Stimulated activated memory B cell treated with anti-CD40 and anti-IgM and Interleukin-4, amounts not matched to agents 10 μg/mL and 1 μg/mL and 100 μg/mL, for 72 hours (primary cell): ENCODE data around the gene CEP89.

ENCODE experiments used
- ATAC-seq: fragments of 150-1000 bp; cut with Tn5 transposase; 2 replicates; pipeline ENCODE4 v1.10.0; 2021
- H3K27ac Mint-ChIP-seq: one replicate; pipeline ENCODE4 v1.8.0; 2022; ENCODE audit warnings: mild to moderate bottlenecking, mixed read lengths
- H3K27me3 Mint-ChIP-seq: one replicate; pipeline ENCODE4 v1.8.0; 2022; ENCODE audit warnings: mixed read lengths
- H3K36me3 Mint-ChIP-seq: one replicate; pipeline ENCODE4 v1.8.0; 2022; ENCODE audit warnings: mixed read lengths
- H3K4me1 Mint-ChIP-seq: one replicate; pipeline ENCODE4 v1.8.0; 2022; ENCODE audit warnings: mixed read lengths
- H3K4me3 Mint-ChIP-seq: one replicate; pipeline ENCODE4 v1.8.0; 2022; ENCODE audit warnings: mild to moderate bottlenecking, moderate library complexity, mixed read lengths
- H3K9me3 Mint-ChIP-seq: one replicate; pipeline ENCODE4 v1.8.0; 2022; ENCODE audit warnings: mixed read lengths

The CEP89 gene

GRCh38 chr19:32919365-32919764, 52.4 kb downstream of the CEP89 start:
- ATAC-seq: no peak
- Mint-ChIP-seq H3K9me3 (no peaks in the 10 kb centered on the region), H3K4me3 (no peak overlapping the region), H3K27ac (no peak overlapping the region), H3K36me3 (peaks cover 63% of the 10 kb centered on the region), H3K27me3 (no peaks in the 10 kb centered on the region), H3K4me1 (no peaks in the 10 kb centered on the region)

DNA sequence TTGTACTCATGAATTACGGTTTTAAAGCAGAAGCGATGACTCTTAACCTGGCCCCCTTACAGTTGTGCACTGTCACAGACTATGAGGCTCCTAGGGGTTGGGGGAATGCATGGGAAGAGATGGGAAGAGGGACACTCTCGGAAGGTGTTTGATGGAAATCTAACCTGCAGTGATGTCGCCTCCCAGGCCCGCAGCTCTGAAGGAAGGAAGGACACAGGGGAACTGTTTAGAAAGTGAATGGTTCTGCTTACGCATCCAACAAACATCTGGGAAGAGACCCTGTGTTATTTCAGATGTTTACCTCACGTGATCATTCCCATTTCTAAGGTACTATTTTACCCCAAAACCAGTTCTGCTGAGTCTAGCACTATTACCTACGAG, 54.2 kb downstream of the CEP89 start:
- no peak for ATAC-seq
- Mint-ChIP-seq H3K36me3 (peaks cover 56% of the 10 kb centered on the region), H3K27me3 (no peaks in the 10 kb centered on the region), H3K4me3 (no peak overlapping the region), H3K9me3 (no peaks in the 10 kb centered on the region), H3K4me1 (no peaks in the 10 kb centered on the region), H3K27ac (no peak overlapping the region)

DNA sequence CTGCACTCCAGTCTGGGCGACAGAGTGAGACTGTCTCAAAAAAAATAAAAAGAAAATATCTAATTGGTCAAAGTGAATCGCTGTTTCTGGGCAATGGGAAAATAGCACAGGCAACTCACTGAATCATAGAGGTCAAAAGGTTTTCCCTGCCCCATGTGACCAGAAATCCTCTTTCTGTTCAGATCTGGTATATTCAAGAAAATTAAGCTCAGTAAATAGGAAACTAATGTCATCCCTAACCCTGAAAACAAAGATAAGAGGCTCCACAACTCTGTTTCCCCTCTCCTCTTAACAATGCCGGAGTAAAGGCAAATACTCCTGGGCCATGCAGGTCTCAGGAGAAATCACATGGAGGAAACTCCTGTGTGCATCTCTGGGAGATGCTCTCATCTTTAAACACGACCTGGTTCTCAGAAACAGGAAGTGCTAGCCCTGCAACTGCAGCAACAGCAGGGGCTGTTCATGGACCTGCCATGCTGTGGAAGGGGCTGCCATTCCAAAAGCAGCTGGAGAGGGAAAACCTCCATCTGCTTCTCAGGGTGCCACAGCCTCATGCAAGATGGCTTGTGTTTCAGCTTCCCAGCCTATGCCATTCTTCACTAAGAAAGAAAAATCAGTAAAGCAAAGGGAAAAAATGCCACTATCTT, 54.7 kb downstream of the CEP89 start:
- no peak for ATAC-seq
- no peaks in the 10 kb centered on the region for H3K9me3 Mint-ChIP-seq
- no peak overlapping the region for H3K27ac Mint-ChIP-seq
- no peak overlapping the region for H3K4me3 Mint-ChIP-seq
- H3K4me1 Mint-ChIP-seq: no peaks in the 10 kb centered on the region
- H3K36me3 Mint-ChIP-seq: peaks cover 55% of the 10 kb centered on the region
- H3K27me3 Mint-ChIP-seq: no peaks in the 10 kb centered on the region

GRCh38 chr19:32914879-32915660, 56.7 kb downstream of the CEP89 start:
- H3K36me3 Mint-ChIP-seq: peaks cover 62% of the 10 kb centered on the region
- H3K4me3 Mint-ChIP-seq: no peak overlapping the region
- no peak for ATAC-seq
- H3K27ac Mint-ChIP-seq: no peak overlapping the region
- no peaks in the 10 kb centered on the region for H3K4me1 Mint-ChIP-seq
- no peaks in the 10 kb centered on the region for H3K9me3 Mint-ChIP-seq
- no peaks in the 10 kb centered on the region for H3K27me3 Mint-ChIP-seq

GRCh38 chr19:32911467-32911866, 60.3 kb downstream of the CEP89 start:
- peaks cover 75% of the 10 kb centered on the region for H3K36me3 Mint-ChIP-seq
- peaks cover 6% of the 10 kb centered on the region for H3K9me3 Mint-ChIP-seq

DNA sequence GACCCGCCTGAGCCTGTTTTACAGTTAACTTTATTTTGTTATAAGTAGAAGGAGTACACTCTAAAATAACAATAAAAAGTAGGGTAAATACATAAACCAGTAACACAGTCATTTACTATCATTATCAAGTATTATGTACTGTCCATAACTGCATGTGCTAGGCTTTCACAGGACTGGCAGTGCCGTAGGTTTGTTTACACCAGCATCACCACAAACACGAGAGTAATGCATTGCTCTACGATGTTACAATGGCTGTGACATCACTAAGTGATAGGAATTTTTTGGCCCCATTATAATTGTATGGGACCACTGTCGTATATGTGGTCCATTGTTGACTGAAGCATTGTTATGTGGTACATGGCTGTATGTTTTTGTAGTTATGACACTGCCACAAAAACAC, 60.9 kb downstream of the CEP89 start:
- Mint-ChIP-seq H3K4me3 (no peak overlapping the region), H3K9me3 (peaks cover 10% of the 10 kb centered on the region), H3K36me3 (peaks cover 75% of the 10 kb centered on the region), H3K27me3 (no peaks in the 10 kb centered on the region), H3K4me1 (no peaks in the 10 kb centered on the region), H3K27ac (no peak overlapping the region)
- ATAC-seq: no peak

More at GRCh38 chr19:32911467-32911866, 60.3 kb downstream of the CEP89 start:
- no peak for ATAC-seq
- Mint-ChIP-seq H3K4me3 (no peak overlapping the region), H3K27ac (no peak overlapping the region), H3K27me3 (no peaks in the 10 kb centered on the region), H3K4me1 (no peaks in the 10 kb centered on the region)

- H3K36me3 Mint-ChIP-seq: peaks cover 73% of the 10 kb centered on the region
- H3K4me1 Mint-ChIP-seq: no peaks in the 10 kb centered on the region
- peaks cover 13% of the 10 kb centered on the region for H3K9me3 Mint-ChIP-seq
- no peak for ATAC-seq
- no peaks in the 10 kb centered on the region for H3K27me3 Mint-ChIP-seq
- no peak overlapping the region for H3K27ac Mint-ChIP-seq
- no peak overlapping the region for H3K4me3 Mint-ChIP-seq
These were observed 61.7 kb downstream of the CEP89 start for GRCh38 chr19:32910094-32910493.

DNA sequence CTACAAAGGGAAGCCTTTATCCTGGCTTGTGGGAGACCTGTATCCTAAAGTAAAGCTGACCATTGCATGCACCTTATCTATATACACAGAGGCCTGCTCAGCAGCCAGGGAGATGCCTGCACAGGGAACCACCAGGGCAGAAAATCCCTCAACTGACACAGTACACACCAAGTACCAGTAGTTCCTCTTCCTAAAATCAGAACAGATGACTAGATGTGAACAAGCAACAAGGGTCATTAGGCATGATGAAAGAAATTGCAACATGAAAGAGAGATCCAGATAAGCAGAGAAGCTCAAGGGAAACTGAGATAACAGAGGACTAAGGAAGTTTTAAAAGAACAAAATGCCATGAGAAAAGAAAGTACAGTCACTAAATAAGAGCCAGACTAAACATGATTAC, 62.5 kb downstream of the CEP89 start:
- no peaks in the 10 kb centered on the region for H3K27me3 Mint-ChIP-seq
- peaks cover 13% of the 10 kb centered on the region for H3K9me3 Mint-ChIP-seq
- peaks cover 65% of the 10 kb centered on the region for H3K36me3 Mint-ChIP-seq
- H3K4me1 Mint-ChIP-seq: no peaks in the 10 kb centered on the region
- no peak overlapping the region for H3K4me3 Mint-ChIP-seq
- no peak for ATAC-seq
- H3K27ac Mint-ChIP-seq: no peak overlapping the region

DNA sequence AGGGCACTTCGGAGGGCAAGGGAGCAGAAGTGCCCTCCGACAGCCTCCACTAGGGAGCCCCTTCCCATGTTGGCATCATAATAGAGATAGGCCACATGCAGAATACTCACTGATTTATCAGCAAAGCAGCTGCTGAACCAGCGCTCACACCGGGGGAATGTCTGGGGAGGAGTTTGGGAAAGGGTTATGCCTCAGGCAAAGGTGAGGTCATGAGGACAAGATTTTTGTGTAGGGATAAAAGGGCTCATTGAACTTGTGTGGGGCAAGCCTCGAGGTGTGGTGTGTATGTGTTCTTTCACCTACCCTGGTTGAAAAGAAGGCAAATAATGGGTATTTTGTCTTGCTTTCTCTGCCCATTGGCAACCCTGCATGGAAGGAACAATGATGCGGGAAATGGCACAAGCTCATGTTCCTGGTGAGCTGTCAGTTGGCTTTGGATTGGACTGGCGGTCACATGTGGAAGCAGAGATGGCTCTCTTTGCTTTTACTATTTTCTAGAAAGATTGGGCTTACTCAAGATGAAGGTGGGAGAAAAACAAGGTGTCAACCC, 63.0 kb downstream of the CEP89 start:
- Mint-ChIP-seq H3K4me3 (no peak overlapping the region), H3K36me3 (peaks cover 62% of the 10 kb centered on the region), H3K9me3 (peaks cover 13% of the 10 kb centered on the region), H3K4me1 (no peaks in the 10 kb centered on the region), H3K27me3 (no peaks in the 10 kb centered on the region), H3K27ac (no peak overlapping the region)
- no peak for ATAC-seq

DNA sequence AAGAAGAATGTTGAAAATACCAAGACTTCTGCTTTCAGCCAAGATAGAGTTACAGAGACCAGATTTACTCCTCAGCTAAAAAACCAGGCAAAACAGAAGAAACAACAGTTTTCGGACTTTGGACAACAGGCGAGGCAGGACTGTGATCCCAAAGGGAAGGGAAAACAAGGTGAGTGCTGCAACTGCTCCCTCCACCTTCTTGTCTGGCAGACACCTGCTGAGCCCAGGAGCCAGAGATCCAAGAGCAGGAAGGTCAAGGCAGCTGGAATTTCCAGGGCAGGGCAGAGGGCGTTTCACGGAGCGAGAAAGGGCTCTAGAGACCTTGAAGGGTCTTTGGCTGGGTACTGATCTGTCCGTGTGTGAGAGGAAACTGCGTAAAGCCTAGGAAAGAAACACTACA, 69.3 kb downstream of the CEP89 start:
- Mint-ChIP-seq H3K4me1 (no peaks in the 10 kb centered on the region), H3K27me3 (no peaks in the 10 kb centered on the region), H3K4me3 (no peak overlapping the region), H3K36me3 (peaks cover 54% of the 10 kb centered on the region), H3K9me3 (peaks cover 10% of the 10 kb centered on the region), H3K27ac (no peak overlapping the region)
- ATAC-seq: no peak

DNA sequence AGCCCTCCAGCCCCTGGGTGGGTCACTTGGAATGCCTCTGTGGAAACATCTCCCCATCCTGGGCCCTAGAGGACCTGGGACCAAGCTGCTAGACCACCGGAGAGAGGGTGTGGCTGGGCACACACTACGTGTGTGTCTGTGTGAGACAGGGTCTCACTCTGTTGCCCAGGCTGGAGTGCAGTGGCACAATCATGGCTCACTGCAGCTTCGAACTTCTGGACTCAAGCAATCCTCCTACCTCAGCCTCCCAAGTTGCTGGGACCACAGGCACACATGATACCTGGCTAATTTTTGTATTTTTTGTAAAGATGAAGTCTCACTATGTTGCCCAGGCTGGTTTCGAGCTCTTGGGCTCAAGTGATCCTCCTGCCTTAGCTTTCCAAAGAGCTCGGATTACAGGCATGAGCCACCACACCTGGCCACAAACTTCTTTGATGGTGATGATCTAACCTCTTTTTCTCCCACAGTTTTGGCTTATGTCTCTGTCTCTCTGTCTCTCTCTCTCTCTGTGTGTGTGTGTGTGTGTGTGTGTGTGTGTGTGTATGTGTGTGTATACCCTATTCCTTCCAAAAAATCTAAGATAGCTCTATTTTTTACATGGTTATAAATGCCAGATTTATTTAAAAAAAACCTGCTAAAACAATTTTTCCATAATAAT, 70.1 kb downstream of the CEP89 start:
- H3K9me3 Mint-ChIP-seq: peaks cover 10% of the 10 kb centered on the region
- ATAC-seq: no peak
- H3K27me3 Mint-ChIP-seq: no peaks in the 10 kb centered on the region
- no peak overlapping the region for H3K4me3 Mint-ChIP-seq
- no peak overlapping the region for H3K27ac Mint-ChIP-seq
- peaks cover 57% of the 10 kb centered on the region for H3K36me3 Mint-ChIP-seq
- H3K4me1 Mint-ChIP-seq: peaks cover 3% of the 10 kb centered on the region

DNA sequence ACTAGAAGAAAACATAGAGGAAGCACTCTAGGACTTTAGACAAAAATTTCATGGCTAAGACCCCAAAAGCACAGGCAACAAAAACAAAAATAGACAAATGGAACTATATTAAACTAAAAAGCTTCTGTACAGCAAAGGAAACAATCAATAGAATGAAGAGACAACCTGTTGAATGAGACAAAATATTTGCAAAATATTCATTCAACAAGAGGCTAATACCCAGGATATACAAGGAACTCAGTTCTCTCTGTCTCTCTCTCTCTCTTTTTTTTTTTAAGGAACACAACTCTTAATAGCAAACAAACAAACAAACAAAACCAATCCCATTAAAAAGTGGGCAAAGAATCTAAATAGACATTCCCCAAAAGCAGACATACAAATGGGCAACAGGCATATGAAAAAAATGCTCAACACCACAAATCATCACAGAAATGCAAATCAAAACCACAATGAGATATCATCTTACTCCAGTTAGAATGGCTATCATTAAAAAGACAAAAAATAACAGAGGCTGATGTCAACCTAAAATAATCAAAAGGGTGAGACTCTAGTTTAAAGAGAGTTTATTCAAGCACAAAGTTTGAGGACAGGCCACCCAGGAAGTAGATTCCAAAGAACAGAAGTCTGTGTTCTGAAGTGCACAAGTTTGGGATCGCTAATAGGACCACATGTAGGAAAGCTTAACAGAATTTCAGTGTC, 75.1 kb downstream of the CEP89 start:
- Mint-ChIP-seq H3K9me3 (peaks cover 24% of the 10 kb centered on the region), H3K27ac (no peak overlapping the region), H3K4me1 (peaks cover 21% of the 10 kb centered on the region), H3K36me3 (peaks cover 76% of the 10 kb centered on the region), H3K27me3 (no peaks in the 10 kb centered on the region), H3K4me3 (no peak overlapping the region)
- no peak for ATAC-seq

DNA sequence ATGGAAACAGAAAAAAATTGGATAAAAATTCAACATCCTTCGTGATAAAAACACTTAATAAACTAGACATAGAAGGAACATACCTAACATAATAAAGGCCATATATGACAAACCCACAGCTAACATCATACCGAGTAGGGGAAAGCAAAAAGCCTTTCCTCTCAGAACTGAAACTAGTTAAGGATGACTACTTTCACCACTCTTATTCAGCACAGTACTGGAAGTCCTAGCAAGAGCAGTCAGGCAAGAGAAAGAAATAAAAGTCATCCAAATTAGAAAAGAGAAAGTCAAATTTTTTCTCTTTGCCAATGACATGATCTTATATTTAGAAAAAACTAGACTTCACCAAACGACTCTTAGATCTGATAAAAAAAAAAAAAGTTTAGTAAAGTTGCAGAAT, 76.4 kb downstream of the CEP89 start:
- Mint-ChIP-seq H3K9me3 (peaks cover 30% of the 10 kb centered on the region), H3K27me3 (no peaks in the 10 kb centered on the region), H3K36me3 (peaks cover 81% of the 10 kb centered on the region), H3K4me3 (no peak overlapping the region), H3K4me1 (peaks cover 21% of the 10 kb centered on the region), H3K27ac (no peak overlapping the region)
- peak; percentile 83 for ATAC-seq

DNA sequence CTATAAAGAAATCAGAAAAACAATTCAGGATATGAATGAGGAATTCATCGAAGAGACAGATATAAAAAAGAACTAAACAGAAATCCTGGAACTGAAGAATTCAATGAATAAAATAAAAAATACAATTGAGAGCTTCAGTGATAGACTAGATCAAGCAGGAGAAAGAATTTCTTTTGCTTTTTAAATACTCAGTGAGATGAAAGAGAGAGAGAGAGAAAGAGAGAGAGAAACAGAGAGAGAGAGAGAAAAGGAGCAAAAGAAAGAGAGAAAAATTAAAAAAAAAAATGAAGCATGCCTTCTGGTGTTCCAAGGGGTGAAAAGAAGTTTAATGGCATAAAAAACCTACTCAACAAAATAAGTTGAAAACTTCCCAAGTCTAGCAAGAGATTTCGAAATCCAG, 80.1 kb downstream of the CEP89 start:
- Mint-ChIP-seq H3K4me1 (peaks cover 18% of the 10 kb centered on the region), H3K36me3 (peaks cover 81% of the 10 kb centered on the region), H3K4me3 (no peak overlapping the region)

DNA sequence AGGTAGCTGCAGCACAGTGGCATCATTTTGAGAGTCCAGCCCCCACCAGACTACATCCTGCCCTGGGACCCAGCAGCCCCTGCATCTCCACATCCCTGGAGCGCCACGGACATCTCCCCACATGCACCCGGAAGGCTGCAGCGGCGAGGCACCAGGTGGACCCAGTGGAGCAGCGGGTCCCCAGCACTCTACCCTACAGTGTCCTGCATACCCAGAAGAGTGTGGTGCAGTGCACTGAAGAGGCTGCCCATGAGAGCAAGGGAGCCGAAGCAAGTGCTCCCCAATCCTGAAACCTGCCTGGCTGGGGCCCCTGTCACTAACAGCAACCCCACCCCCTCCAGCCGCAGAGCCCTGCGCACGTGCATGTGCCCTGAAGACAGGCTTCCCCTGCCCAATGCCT, 80.9 kb downstream of the CEP89 start:
- ATAC-seq: no peak
- H3K36me3 Mint-ChIP-seq: peaks cover 81% of the 10 kb centered on the region
- H3K27me3 Mint-ChIP-seq: no peaks in the 10 kb centered on the region
- no peak overlapping the region for H3K27ac Mint-ChIP-seq
- no peak overlapping the region for H3K4me3 Mint-ChIP-seq
- peaks cover 11% of the 10 kb centered on the region for H3K4me1 Mint-ChIP-seq
- H3K9me3 Mint-ChIP-seq: peaks cover 27% of the 10 kb centered on the region

More for the DNA sequence above, 80.1 kb downstream of the CEP89 start:
- ATAC-seq: no peak
- no peak overlapping the region for H3K27ac Mint-ChIP-seq
- peaks cover 27% of the 10 kb centered on the region for H3K9me3 Mint-ChIP-seq
- no peaks in the 10 kb centered on the region for H3K27me3 Mint-ChIP-seq
